Measurements from ENCODE around the gene FMR1NB.

Gene FMR1NB

GRCh38 chrX:148069759-148070503 lies 88.8 kb downstream of the FMR1NB start:
- no peak for TF ChIP-seq CTCF (IDR thresholded peaks at IDR 0.05; ENCODE audit: low read depth, low read length)
- H3K4me3 ChIP-seq (ENCODE audit: low read depth, low read length), result no peak overlapping the region

GRCh38 chrX:148070504-148070877 lies 89.4 kb downstream of the FMR1NB start:
- H3K4me3 ChIP-seq (ENCODE audit: low read depth, low read length), result no peak overlapping the region
- no peak for TF ChIP-seq CTCF (IDR thresholded peaks at IDR 0.05; ENCODE audit: low read depth, low read length)

Data from WI38 (cell line).